Measurements from ENCODE around the gene GFOD1.
"Not testable (repeated sequence)": the region's sequence is repeated elsewhere in the genome, so short reads cannot be mapped to it uniquely, and the experiment has no call there.

Gene GFOD1

DNA sequence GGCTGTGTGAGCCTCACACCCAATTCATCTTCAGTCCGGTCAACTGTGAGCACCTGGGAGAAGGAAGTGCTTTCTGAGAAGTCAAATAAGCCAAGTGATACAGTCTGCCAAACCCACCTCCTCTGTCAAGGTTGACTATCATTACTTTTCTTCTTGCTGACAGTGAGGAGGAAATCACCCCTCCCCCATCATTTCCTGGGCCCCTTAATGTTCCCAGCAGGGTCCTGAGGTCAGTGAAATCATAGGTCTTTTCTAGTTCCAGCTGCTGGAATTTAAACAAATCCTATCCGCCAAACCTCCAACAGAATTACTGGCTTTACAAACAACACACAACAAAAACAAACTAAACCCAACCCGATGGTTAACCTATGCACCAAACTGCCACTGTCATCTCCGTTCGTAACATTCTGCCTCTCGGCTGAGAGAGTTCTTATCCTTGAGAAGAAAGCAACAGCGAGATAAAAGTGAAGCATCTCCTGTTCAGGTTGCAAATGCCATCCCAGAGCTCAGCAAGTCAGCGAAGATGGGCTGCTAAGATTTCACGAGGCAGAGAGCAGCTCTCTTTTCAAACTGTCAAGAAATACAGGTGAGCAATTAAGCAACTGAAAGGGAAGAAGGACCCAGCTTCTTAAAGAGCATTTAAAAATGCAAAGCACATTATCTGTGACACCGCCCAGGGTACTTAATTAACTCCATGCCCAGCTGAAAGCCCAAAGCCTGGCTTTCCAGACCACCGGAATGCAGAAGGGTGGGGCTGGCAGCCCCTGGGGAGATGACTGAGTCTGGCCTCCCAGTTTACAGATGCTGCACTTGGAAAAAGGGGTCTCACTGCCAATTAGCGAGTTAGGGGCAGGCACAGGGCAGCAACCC is 24.7 kb downstream of the GFOD1 start:
- DNase-seq: no peak

- DNase-seq: no peak
These were observed 25.6 kb downstream of the GFOD1 start for GRCh38 chr6:13461805-13462204.

GRCh38 chr6:13461307-13461706 is 26.1 kb downstream of the GFOD1 start:
- no peak for DNase-seq

DNA sequence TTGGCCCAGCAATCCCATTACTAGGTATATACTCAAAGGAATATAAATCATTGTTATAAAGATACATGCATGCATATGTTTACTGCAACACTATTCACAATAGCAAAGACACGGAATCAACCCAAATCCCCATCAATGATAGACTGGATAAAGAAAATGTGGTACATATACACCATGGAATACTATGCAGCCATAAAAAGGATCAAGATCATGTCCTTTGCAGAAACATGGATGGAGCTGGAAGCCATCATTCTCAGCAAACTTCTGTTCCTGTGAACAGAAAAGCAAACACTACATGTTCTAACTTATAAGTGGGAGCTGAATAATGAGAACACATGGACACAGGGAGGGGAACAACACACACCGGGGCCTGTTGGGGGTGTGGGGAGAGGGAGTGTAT is 27.1 kb downstream of the GFOD1 start:
- not testable (repeated sequence) for DNase-seq

- DNase-seq: peak in 1 of 14 donors; percentile 49
These were observed 29.8 kb downstream of the GFOD1 start for GRCh38 chr6:13457577-13457976.

DNA sequence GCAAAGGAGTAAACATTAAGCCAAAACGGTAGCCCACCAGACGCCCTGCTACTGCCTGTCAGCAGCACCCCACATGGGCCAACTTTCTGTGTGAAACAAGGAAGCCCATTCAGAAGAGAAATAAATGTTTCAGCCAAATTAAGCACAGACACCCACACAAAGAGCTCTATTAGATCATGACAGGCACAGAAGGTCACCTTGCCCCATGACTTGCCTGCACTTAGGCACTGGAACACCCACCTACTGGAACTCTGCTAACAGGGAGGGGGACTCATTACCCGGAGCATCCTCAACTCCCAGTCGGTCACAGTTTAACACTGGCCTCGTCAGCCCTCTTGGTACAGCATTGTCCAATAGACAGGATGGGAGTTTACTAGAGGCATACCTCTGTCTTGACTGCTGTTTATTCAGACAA is 31.8 kb downstream of the GFOD1 start:
- DNase-seq: peak in 5 of 14 donors; percentile 18 to 74 (median 27)

GRCh38 chr6:13454286-13455221 is 32.8 kb downstream of the GFOD1 start:
- peak in 10 of 14 donors; percentile 28 to 80 (median 56) for DNase-seq

- peak in 1 of 14 donors; percentile 20 for DNase-seq
These were observed 33.6 kb downstream of the GFOD1 start for GRCh38 chr6:13453771-13454251.

DNA sequence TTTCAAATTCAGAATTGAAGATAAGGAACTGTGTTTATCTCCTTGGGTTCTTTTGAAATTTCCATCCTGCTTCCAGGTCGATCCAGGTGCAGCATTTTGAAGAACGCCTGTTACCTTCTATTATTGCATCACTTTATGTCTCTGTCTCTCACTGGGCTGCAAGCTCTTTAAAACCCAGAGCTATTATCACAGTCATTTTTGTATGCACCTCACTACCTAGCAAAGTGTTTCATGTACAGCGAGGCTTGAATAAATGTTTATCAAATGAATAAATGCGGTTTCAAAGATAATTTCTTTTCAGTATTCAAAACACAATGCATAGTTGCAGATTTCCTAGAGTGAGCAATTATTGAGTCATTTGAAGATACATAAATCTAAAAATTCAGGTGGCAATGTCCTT is 34.2 kb downstream of the GFOD1 start:
- no peak for DNase-seq

GRCh38 chr6:13452346-13453117 is 34.9 kb downstream of the GFOD1 start:
- DNase-seq: no peak

GRCh38 chr6:13451181-13451895 is 36.1 kb downstream of the GFOD1 start:
- no peak for DNase-seq

GRCh38 chr6:13450628-13451027 is 36.8 kb downstream of the GFOD1 start:
- no peak for DNase-seq

DNA sequence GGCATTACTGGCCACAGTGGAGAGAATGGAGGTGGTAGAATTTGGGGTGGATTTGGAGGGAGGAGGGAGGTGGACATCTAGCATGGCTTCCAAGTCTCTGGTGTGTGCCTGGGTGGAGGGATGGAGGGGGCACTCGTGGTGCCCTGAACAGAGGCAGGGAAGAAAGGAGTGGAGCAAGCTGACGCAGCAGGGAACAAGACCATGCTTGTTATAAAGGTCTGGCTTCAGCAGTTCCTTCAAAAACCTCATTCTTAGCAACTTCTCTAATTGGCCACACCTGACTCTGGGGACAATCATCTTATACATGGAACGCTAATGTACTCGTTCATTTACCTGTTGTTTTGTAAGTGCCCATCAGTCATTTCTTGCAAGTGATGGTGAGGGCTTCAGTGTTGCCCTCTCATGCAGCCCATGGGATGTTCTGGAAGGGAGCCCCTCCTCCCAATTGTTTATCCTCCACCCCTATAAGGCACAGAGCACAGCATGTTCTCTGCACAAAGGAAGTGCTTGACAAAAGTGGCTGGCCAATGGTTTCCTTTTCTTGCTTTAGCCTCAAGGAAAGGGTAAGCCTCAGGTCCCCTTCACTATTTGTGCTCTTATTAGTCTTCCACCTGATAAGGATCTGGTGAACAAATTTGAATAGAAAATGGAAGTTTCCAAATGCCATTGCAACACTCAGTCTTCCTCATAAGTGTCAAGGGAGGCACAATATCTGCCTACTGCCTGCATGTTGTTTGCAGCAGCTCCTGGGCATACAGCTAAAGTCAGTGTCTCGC is 39.3 kb downstream of the GFOD1 start:
- DNase-seq: no peak

DNA sequence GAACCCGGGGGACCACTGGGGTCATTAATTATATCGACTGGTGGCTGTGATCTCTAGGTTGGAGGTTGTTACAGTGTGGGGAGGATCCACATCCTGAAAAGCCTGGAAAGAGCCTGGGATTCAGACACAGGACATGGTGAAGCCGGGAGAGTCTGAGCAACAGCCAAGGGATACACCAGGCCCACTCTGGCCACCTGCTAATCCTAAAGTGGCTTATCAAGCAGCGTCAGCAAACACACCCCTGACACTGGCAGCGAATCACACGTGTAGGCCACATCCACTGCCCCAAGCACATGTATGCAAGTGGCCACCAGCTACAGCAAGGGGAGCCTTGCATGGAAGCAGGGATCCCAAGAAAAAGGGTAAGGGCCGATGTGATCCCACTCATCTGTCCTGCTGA is 41.0 kb downstream of the GFOD1 start:
- DNase-seq: peak in 1 of 14 donors; percentile 18

DNA sequence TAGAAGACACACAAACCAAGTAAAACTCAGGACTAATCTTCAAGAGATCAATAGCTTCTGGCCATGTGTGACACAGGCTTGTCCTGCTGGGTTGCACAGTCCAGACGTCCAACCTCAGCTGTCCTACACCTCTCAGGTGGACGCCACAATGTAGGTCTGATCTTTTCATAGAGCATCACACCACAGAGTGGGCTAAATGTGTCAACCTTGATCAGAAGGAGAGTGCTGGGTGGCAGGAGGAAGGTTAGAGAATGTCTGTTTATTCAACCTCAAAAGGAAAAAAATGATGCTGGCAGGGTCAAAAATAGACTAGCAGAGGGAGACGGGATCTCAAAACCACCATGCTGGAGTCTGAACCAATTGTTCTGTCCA is 41.7 kb downstream of the GFOD1 start:
- DNase-seq: no peak

- no peak for DNase-seq
These were observed 42.2 kb downstream of the GFOD1 start for GRCh38 chr6:13445005-13445743.

GRCh38 chr6:13444604-13445003 is 42.8 kb downstream of the GFOD1 start:
- DNase-seq: no peak

DNA sequence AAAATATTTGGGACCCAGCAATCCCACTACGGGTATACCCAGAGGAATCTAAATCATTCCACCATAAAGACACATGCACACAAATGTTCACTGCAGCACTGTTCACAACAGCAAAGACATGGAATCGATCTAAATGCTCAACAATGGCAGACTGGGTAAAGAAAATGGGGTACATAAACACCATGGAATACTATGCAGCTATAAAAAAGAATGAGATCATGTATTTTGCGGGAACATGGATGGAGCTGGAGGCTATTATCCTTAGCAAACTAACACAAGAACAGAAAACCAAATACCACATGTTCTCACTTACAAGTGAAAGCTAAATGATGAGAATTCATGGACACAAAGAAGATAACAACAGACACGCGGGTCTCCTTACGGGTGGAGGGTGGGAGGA is 43.4 kb downstream of the GFOD1 start:
- DNase-seq: not testable (repeated sequence)

- DNase-seq: no peak
These were observed 45.6 kb downstream of the GFOD1 start for GRCh38 chr6:13441778-13442177.

DNA sequence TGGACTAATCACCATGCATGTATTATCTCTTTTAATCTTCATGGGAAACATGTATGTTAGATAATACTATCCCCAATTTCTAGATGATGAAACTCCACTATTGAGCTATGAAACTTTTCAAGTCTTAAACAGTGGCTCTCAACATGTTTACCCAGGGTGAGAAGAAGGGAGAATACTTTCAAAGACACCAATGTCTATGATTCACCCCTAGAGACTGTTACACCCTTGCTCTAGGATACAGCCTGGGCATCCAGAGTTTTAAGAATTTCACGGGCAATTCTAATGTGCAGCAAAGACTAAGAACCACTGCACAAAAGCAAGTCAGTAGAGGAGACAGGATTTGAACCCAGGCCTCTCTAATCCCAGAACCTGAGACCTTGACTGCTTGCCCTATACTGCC is 47.8 kb downstream of the GFOD1 start:
- DNase-seq: no peak
